Measurements from ENCODE around the gene SMARCD3. TPM values are rescaled to one million over a fixed set of nuclear protein-coding genes. Genes with fewer than 3 reads are reported as not detected.
A peak's percentile ranks its signal among the peaks of the same experiment; 100 is the strongest.

SMARCD3 gene
- total RNA-seq (23.8 and 27.0 TPM in 2 replicates), polyA plus RNA-seq (30.7 and 30.9 TPM in 2 replicates), polyA minus RNA-seq (ENCODE audit: low replicate concordance) (41.0 and 45.7 TPM in 2 replicates)
- 30.4 and 32.5 TPM in 2 replicates for polyA plus RNA-seq (2012)

DNA sequence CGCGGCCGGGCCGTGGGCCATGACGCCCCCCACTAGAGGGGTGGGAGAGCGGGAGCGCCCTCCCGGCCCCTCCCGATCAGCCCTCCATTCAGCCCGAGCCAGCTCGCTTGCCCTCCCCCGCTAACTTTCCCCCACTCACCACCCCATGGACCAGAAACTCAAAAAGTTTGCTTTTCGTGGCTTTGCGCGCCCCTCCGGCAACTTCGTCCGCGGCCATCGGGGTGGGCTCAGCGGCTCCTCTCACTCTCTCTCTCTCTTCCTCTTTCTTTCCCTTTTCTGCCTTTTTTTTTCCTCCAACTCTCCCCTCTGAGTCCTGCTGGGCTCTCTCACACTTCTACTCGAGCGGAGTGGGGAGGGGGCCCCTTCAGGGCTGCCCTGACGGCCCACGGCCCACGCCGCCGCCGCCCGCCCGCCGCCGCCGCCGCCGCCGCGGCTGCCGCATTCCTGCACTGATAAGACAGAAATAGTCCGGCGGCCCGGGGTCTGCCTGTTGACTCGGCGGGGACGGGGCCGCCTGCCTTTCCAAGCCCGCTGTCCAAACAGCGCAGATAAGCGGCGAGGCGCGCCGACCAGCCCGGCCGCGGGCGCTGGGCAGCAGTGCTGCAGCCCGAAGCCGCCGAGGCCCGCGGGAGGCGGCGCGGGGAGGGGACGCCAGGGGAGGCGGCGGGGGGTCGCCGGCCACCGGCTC lies at the start of gene SMARCD3:
Gene SMARCD3 (minus strand): TSS at position 349 of the 688 bp plus-strand sequence. CDS start 132 bp downstream, at position 217.
- no peaks in the 10 kb centered on the region for H3K27me3 ChIP-seq (ENCODE audit: control insufficient read depth, insufficient read depth, low read length)
- H3K4me2 ChIP-seq (ENCODE audit: extremely low read depth, insufficient read depth, low read length), result peak within 1 kb of the TSS; percentile 100
- no peaks in the 10 kb centered on the region for H3K36me3 ChIP-seq (ENCODE audit: control insufficient read depth, insufficient read depth, low read length)
- DNase-seq (ENCODE audit: low read depth in 2 of 2), result peak; percentile 60 to 77
- H3K4me1 ChIP-seq (ENCODE audit: control insufficient read depth, extremely low read depth, insufficient read depth, low read length), result peaks cover 43% of the 10 kb centered on the region
- H3K4me3 ChIP-seq (replicated peaks in 1 of 4; ENCODE audit: control extremely low read depth in 1 of 4, insufficient read depth in 1 of 4, low read depth in 3 of 4, low read length in 4 of 4), result peak within 1 kb of the TSS; percentile 53 to 82 (median 70)
- H3K27ac ChIP-seq (ENCODE audit: insufficient read depth, low read length), result peak within 1 kb of the TSS; percentile 59
- no peaks in the 10 kb centered on the region for H3K9me3 ChIP-seq (ENCODE audit: control insufficient read depth, insufficient read depth, low read depth, low read length)
- H2AFZ ChIP-seq (ENCODE audit: low read length), result peak within 1 kb of the TSS; percentile 92
- TF ChIP-seq, protein P1, sequence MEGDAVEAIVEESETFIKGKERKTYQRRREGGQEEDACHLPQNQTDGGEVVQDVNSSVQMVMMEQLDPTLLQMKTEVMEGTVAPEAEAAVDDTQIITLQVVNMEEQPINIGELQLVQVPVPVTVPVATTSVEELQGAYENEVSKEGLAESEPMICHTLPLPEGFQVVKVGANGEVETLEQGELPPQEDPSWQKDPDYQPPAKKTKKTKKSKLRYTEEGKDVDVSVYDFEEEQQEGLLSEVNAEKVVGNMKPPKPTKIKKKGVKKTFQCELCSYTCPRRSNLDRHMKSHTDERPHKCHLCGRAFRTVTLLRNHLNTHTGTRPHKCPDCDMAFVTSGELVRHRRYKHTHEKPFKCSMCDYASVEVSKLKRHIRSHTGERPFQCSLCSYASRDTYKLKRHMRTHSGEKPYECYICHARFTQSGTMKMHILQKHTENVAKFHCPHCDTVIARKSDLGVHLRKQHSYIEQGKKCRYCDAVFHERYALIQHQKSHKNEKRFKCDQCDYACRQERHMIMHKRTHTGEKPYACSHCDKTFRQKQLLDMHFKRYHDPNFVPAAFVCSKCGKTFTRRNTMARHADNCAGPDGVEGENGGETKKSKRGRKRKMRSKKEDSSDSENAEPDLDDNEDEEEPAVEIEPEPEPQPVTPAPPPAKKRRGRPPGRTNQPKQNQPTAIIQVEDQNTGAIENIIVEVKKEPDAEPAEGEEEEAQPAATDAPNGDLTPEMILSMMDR (conservative IDR thresholded peaks at IDR 0.05 in 1 of 2, IDR thresholded peaks at IDR 0.05 in 1 of 2; ENCODE audit: low read depth in 1 of 2, low read length in 2 of 2), result no peak
- no peak for TF ChIP-seq EZH2 (IDR thresholded peaks at IDR 0.05; ENCODE audit: low read length, missing control alignments)
- peaks cover 5% of the 10 kb centered on the region for H3K79me2 ChIP-seq (ENCODE audit: control insufficient read depth, insufficient read depth, low read length)
- H3K9ac ChIP-seq (ENCODE audit: insufficient read depth, low read length), result peak within 1 kb of the TSS; percentile 70
- no peaks in the 10 kb centered on the region for H4K20me1 ChIP-seq (ENCODE audit: control insufficient read depth, extremely low read depth, insufficient read depth, low read length)

DNA sequence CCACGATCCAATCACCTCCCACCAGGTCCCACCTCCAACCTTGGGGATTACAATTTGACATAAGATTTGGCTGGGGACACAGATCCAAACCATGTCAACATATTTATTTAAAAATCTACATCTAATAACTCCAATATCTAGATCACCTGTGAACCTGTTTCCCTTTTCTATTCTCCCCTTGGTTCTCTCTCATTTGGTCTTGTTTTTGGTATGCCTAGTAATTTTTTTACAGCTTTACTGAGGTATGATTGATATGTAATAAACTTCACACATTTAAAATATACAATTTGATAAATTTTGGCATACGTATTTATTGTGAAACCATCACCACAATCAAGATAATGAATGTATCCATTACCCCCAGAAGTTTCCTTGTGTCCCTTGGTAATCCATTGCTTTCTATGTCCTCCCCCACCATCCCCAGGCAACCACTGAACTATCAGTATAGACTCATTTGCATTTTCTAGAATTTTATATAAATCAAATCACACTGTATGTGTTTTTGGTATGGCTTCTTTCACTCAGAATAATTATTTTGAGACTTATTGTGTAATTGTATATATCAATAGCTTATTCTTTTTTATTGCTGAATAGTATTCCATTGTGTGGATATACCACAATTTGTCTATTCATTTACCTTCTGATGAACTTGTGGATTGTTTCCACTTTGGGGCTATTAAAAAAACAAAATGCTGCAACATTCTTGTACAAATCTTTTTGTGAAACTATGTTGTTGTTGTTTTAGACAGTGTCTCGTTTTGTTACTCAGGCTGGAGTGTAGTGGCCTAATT lies 47.9 kb upstream of the SMARCD3 start:
- TF ChIP-seq, protein P1 (conservative IDR thresholded peaks at IDR 0.05 in 1 of 2, IDR thresholded peaks at IDR 0.05 in 1 of 2; ENCODE audit: low read depth in 1 of 2, low read length in 2 of 2), result no peak
- no peak for TF ChIP-seq EZH2 (IDR thresholded peaks at IDR 0.05; ENCODE audit: low read length, missing control alignments)
- Histone ChIP-seq H3K27ac (ENCODE audit: insufficient read depth, low read length) (no peak overlapping the region), H2AFZ (ENCODE audit: low read length) (no peak overlapping the region), H3K4me2 (ENCODE audit: extremely low read depth, insufficient read depth, low read length) (no peak overlapping the region), H3K27me3 (ENCODE audit: control insufficient read depth, insufficient read depth, low read length) (peaks cover 18% of the 10 kb centered on the region), H3K36me3 (ENCODE audit: control insufficient read depth, insufficient read depth, low read length) (no peaks in the 10 kb centered on the region), H3K4me3 (replicated peaks in 1 of 4; ENCODE audit: control extremely low read depth in 1 of 4, insufficient read depth in 1 of 4, low read depth in 3 of 4, low read length in 4 of 4) (no peak overlapping the region), H3K9ac (ENCODE audit: insufficient read depth, low read length) (no peak overlapping the region), H4K20me1 (ENCODE audit: control insufficient read depth, extremely low read depth, insufficient read depth, low read length) (no peaks in the 10 kb centered on the region), H3K4me1 (ENCODE audit: control insufficient read depth, extremely low read depth, insufficient read depth, low read length) (no peaks in the 10 kb centered on the region), H3K9me3 (ENCODE audit: control insufficient read depth, insufficient read depth, low read depth, low read length) (no peaks in the 10 kb centered on the region), H3K79me2 (ENCODE audit: control insufficient read depth, insufficient read depth, low read length) (no peaks in the 10 kb centered on the region)
- DNase-seq (ENCODE audit: low read depth in 2 of 2), result no peak

DNA sequence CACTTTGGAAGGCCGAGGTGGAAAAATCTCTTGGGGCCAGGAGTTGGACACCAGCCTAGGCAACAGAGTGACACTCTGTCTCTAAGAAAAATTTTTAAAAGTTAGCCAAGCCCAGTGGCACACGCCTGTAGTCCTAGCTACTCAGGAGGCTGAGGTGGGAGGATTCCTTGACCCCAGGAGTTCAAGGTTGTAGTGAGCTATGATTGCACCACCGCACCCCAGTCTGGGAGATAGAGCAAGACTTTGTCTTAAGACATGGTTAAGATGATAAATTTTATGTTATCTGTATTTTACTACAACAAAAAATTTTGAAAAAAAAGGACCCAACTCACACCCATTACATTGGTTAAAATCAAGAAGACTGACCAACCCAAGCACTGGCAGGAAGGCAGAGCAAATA lies 44.4 kb upstream of the SMARCD3 start:
- H3K79me2 ChIP-seq (ENCODE audit: control insufficient read depth, insufficient read depth, low read length), result no peaks in the 10 kb centered on the region
- H3K27me3 ChIP-seq (ENCODE audit: control insufficient read depth, insufficient read depth, low read length), result peaks cover 22% of the 10 kb centered on the region
- no peak overlapping the region for H3K4me3 ChIP-seq (replicated peaks in 1 of 4; ENCODE audit: control extremely low read depth in 1 of 4, insufficient read depth in 1 of 4, low read depth in 3 of 4, low read length in 4 of 4)
- H3K4me1 ChIP-seq (ENCODE audit: control insufficient read depth, extremely low read depth, insufficient read depth, low read length), result no peaks in the 10 kb centered on the region
- no peaks in the 10 kb centered on the region for H3K9me3 ChIP-seq (ENCODE audit: control insufficient read depth, insufficient read depth, low read depth, low read length)
- no peak overlapping the region for H3K9ac ChIP-seq (ENCODE audit: insufficient read depth, low read length)
- H3K4me2 ChIP-seq (ENCODE audit: extremely low read depth, insufficient read depth, low read length), result no peak overlapping the region
- H2AFZ ChIP-seq (ENCODE audit: low read length), result no peak overlapping the region
- H4K20me1 ChIP-seq (ENCODE audit: control insufficient read depth, extremely low read depth, insufficient read depth, low read length), result no peaks in the 10 kb centered on the region
- no peaks in the 10 kb centered on the region for H3K36me3 ChIP-seq (ENCODE audit: control insufficient read depth, insufficient read depth, low read length)
- DNase-seq (ENCODE audit: low read depth in 2 of 2), result no peak
- no peak for TF ChIP-seq EZH2 (IDR thresholded peaks at IDR 0.05; ENCODE audit: low read length, missing control alignments)
- H3K27ac ChIP-seq (ENCODE audit: insufficient read depth, low read length), result no peak overlapping the region
